Adrenal gland (tissue), 12 donors: ENCODE results near the gene SPTLC2. TPM values are rescaled to one million over a fixed set of nuclear protein-coding genes. Genes with fewer than 3 reads are reported as not detected.
"Not testable (repeated sequence)": the region's sequence is repeated elsewhere in the genome, so short reads cannot be mapped to it uniquely, and the experiment has no call there.

Source experiments
- DNase-seq, 7 donors: peaks; one replicate each; pipeline ENCODE4 v3.0.0-alpha.2; 2019 to 2020
- H3K27ac ChIP-seq, 5 donors: fragments of 200-600 bp; sonication (generic) in 4 of 5; 1 replicate in 3 of 5; 2 replicates in 2 of 5; pipeline versions ENCODE4 v1.5.1 to v1.8.0; 2016 to 2020; ENCODE audit warnings: mild to moderate bottlenecking in 1 of 5
- H3K27me3 ChIP-seq: fragments of 200-600 bp; 2 replicates; pipeline ENCODE4 v1.8.0; 2021
- H3K36me3 ChIP-seq, 2 donors: fragments of 200-600 bp; replicated peaks in 1 of 2; 1 replicate in 1 of 2; 2 replicates in 1 of 2; pipeline versions ENCODE4 v1.5.1 to v1.8.0; 2018 to 2022
- H3K4me1 ChIP-seq, 2 donors: fragments of 200-600 bp; replicated peaks in 1 of 2; 1 replicate in 1 of 2; 2 replicates in 1 of 2; pipeline versions ENCODE4 v1.5.1 to v1.8.0; 2018 to 2021
- H3K4me3 ChIP-seq, 4 donors: fragments of 200-600 bp; sonication (generic) in 3 of 4; one replicate each; pipeline ENCODE4 v1.5.1; 2016 to 2018
- H3K9me3 ChIP-seq, 3 donors: fragments of 200-600 bp; sonication (generic) in 1 of 3; replicated peaks in 1 of 3; 1 replicate in 2 of 3; 2 replicates in 1 of 3; pipeline versions ENCODE4 v1.5.1 to v1.8.0; 2016 to 2021
- CTCF ChIP-seq, 6 experiments: fragments of 450-650 bp in 4 of 6; fragments of 200-600 bp in 2 of 6; sonication (generic) in 1 of 6; IDR thresholded peaks; 1 replicate in 5 of 6; 2 replicates in 1 of 6; pipeline versions ENCODE4 v1.5.1 to v1.8.0; 2016 to 2021; ENCODE audit warnings: antibody characterized with exemption in 6 of 6, mild to moderate bottlenecking in 2 of 6, moderate library complexity in 1 of 6
- POLR2A ChIP-seq, 2 donors: fragments of 450-650 bp; IDR thresholded peaks; one replicate each; pipeline ENCODE4 v1.6.1; 2017; ENCODE audit warnings: antibody characterized with exemption in 2 of 2, mild to moderate bottlenecking in 2 of 2, moderate library complexity in 1 of 2
- WGBS, 4 donors: extraction: QIAGEN DNeasy Blood & Tissue Kit in 2 of 4; methylation state at CpG; one replicate each; pipeline versions ENCODE4 v1.1.5 to v1.1.7; 2013 to 2017; 5-methylcytosine and 5-hydroxymethylcytosine counted together
- intact Hi-C, 2 donors: fragments of 100-400 bp; cut with DNase I; formaldehyde crosslinking; loops; one replicate each; pipeline versions ENCODE4 v1.14.1 to v1.15.0; 2022 to 2023
- polyA plus RNA-seq, 3 donors: library from polyadenylated mRNA; stranded (reverse); fragments of 200-250 nt in 2 of 3; fragments of 350-450 nt in 1 of 3; fragmentation: Illumina TruSeq in 1 of 3; extraction: RNeasy Lipid Tissue Mini Kit (QIAGEN cat#74804) in 1 of 3; gene quantifications; one replicate each; pipeline ENCODE4 v1.2.3, GENCODE V29; 2013 to 2014
- total RNA-seq, 9 donors: library from RNA; depleted of rRNA in 4 of 9; stranded (reverse); fragments of >200 nt in 4 of 9; fragments of 120-200 nt in 1 of 9; fragmentation: NEBNext Ultra II Directional in 1 of 9; extraction: Animal tissue kit (Norgen Biotek cat#: 25700) in 1 of 9; gene quantifications; one replicate each; pipeline versions ENCODE4 v1.1.0 to v1.2.4, GENCODE V29; 2013 to 2023
- donor health status: healthy with polysubstance abuse.
- donor health status: Bipolar disorder and iron deficiency.
- donor health status: DM: yes; HTN: yes; CAD: no.
- donor health status: DM: no; HTN: no; CAD: no.
- donor health status: DM: no; HTN: no; CAD: no.
- donor health status: DM: yes; HTN: yes; CAD: no.

The SPTLC2 gene
- total and polyA plus RNA-seq, 12 donors, result 7.1 to 61.9 (median 35.6) TPM

DNA sequence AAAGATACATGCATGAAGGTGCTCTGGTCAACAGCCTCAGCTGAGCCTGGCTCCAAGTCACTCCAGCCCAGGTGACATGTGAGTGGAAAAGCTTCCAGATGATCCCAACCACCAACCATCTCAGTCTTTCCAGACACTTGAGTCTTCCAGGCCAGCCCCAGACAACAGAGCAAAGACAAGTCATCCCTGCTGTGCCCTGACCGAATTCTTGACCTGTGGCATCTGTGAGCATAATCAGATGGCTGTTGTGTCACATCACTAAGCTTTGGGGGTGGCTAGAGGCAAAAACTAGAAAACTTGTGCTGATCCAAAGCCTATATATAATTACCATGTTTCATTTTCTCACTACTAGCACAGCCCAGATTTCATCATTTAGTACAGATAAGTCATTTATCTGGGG is 67.0 kb downstream of the SPTLC2 start:
- H3K9me3 ChIP-seq, result no peaks in the 10 kb centered on the region
- H3K4me1 ChIP-seq, result peaks cover under 1 to 5% of the 10 kb centered on the region in 2 donors
- no peak overlapping the region for H3K27ac ChIP-seq
- DNase-seq, result no peak
- H3K36me3 ChIP-seq, result peaks cover 0 to 38% of the 10 kb centered on the region in 2 donors
- TF ChIP-seq POLR2A (IDR thresholded peaks at IDR 0.05) (no peak), CTCF (IDR thresholded peaks at IDR 0.05) (no peak)
- 82 to 93% (median 89%) methylated on average over 1 of the region's 1 CpG for whole genome bisulfite sequencing, 4 donors
- H3K27me3 ChIP-seq, result no peaks in the 10 kb centered on the region
- no peak overlapping the region for H3K4me3 ChIP-seq
- intact Hi-C loops, result no loop called here

GRCh38 chr14:77547512-77548180 is 68.8 kb downstream of the SPTLC2 start:
- H3K4me3 ChIP-seq, result no peak overlapping the region
- peaks cover 0 to 14% of the 10 kb centered on the region in 2 donors for H3K4me1 ChIP-seq
- no peaks in the 10 kb centered on the region for H3K27me3 ChIP-seq
- intact Hi-C loops, result no loop called here
- TF ChIP-seq POLR2A (IDR thresholded peaks at IDR 0.05), result no peak
- no peak for TF ChIP-seq CTCF (IDR thresholded peaks at IDR 0.05)
- no peak overlapping the region for H3K27ac ChIP-seq
- peaks cover 0 to 38% of the 10 kb centered on the region in 2 donors for H3K36me3 ChIP-seq
- 83 to 92% (median 88%) methylated on average over 8 of the region's 8 CpGs for WGBS, 4 donors
- no peak for DNase-seq
- no peaks in the 10 kb centered on the region for H3K9me3 ChIP-seq

DNA sequence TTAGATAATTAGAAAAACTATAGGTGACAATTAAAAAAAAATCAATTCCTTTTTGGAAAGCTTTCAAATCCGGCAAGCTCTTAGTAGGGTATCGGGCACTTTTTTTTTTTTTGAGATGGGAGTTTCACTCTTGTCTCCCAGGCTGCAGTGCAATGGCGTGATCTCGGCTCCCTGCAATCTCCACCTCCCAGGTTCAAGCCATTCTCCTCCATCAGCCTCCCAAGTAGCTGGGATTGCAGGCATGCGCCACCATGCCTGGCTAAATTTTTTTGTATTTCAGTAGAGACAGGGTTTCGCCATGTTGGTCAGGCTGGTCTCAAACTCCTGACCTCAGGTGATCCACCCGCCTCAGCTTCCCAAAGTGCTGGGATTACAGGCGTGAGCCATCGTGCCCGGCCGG is 71.3 kb downstream of the SPTLC2 start:
- H3K9me3 ChIP-seq, intact Hi-C loops, H3K27ac ChIP-seq, H3K4me3 ChIP-seq, DNase-seq, H3K27me3 ChIP-seq: not testable (repeated sequence)
- 94 to 96% (median 95%) methylated on average over 11 of the region's 11 CpGs for WGBS, 4 donors
- Histone ChIP-seq H3K36me3 (peaks cover 0 to 26% of the 10 kb centered on the region in 2 donors), H3K4me1 (peaks cover 0 to 35% of the 10 kb centered on the region in 2 donors)

DNA sequence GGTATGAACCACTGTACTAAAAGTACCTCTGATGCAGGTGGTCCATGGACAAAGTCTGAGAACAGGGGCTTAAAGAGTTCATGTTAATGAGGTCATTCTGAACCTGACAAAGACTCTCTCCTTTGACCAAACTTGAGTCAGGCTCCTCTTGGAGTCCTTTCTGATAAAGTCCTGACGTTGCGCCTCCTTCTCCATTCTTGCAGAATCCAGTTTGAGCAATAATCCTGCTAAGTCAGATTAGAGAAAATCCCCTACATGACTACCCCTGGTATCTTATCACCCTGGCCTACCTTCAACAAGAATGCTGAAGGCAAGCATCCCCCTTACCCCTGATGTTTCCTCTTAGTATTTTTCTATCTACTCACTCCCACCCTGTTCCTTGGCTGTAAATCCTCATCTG is 71.9 kb downstream of the SPTLC2 start:
- Histone ChIP-seq H3K4me3 (no peak overlapping the region), H3K27me3 (no peaks in the 10 kb centered on the region), H3K4me1 (peaks cover 0 to 35% of the 10 kb centered on the region in 2 donors), H3K36me3 (peaks cover 0 to 20% of the 10 kb centered on the region in 2 donors), H3K9me3 (no peaks in the 10 kb centered on the region), H3K27ac (no peak overlapping the region)
- intact Hi-C loops, result no loop called here
- 86 to 100% (median 95%) methylated on average over 2 of the region's 2 CpGs for WGBS, 4 donors
- TF ChIP-seq CTCF (IDR thresholded peaks at IDR 0.05) (no peak), POLR2A (IDR thresholded peaks at IDR 0.05) (no peak)
- no peak for DNase-seq
